WI38 (cell line): ENCODE measurements around the gene LAGE3.

Experiments
- H3K4me3 ChIP-seq: 2 replicates; pipeline ENCODE4 v1.5.1; 2011; ENCODE audit warnings: low read depth, mild to moderate bottlenecking, control low read depth, low read length
- TF ChIP-seq, protein P1 (sequence below): IDR thresholded peaks from 2 replicates; pipeline ENCODE4 v1.5.1; 2012; ENCODE audit warnings: low read depth, mild to moderate bottlenecking, control low read depth, low read length

The LAGE3 gene

GRCh38 chrX:154430479-154430878 is 48.6 kb downstream of the LAGE3 start:
- no peak overlapping the region for H3K4me3 ChIP-seq
- TF ChIP-seq, protein P1, sequence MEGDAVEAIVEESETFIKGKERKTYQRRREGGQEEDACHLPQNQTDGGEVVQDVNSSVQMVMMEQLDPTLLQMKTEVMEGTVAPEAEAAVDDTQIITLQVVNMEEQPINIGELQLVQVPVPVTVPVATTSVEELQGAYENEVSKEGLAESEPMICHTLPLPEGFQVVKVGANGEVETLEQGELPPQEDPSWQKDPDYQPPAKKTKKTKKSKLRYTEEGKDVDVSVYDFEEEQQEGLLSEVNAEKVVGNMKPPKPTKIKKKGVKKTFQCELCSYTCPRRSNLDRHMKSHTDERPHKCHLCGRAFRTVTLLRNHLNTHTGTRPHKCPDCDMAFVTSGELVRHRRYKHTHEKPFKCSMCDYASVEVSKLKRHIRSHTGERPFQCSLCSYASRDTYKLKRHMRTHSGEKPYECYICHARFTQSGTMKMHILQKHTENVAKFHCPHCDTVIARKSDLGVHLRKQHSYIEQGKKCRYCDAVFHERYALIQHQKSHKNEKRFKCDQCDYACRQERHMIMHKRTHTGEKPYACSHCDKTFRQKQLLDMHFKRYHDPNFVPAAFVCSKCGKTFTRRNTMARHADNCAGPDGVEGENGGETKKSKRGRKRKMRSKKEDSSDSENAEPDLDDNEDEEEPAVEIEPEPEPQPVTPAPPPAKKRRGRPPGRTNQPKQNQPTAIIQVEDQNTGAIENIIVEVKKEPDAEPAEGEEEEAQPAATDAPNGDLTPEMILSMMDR = no peak

DNA sequence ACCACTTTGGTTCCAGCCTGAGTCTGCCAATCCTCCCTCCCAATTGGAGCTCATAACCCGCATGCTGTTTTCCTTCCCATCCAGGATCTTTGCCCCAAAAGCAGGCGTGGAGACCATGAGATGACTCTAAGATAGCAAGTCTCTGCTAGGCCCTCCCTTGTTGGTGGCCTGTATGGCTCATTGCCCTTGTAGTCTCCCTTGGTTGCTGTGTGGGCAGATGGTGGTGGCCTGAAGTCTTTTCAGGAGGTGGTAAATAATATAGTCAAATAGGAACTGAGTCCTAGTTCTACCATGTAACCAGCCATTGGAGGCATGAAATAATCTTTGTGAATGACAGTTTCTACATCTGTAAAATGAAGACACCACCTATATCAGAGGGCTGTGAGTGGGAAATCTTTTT is 49.4 kb downstream of the LAGE3 start:
- TF ChIP-seq, protein P1 = no peak
- peak overlapping the region; percentile 65; the same call in 1 of the 2 replicates for H3K4me3 ChIP-seq

- peak within 1 kb of the TSS; percentile 65 for H3K4me3 ChIP-seq
- TF ChIP-seq, protein P1 = no peak
These were observed 50.6 kb downstream of the LAGE3 start, which contains the start of gene ATP6AP1 for GRCh38 chrX:154428176-154429171. ATP6AP1 (plus strand) TSS chrX:154428677; CDS start chrX:154428693, 16 bp downstream.
